Neuronal stem cell (in vitro differentiated cells): ENCODE results near the gene SYNE2.

Experiments used
- DNase-seq: peaks from one replicate; pipeline ENCODE4 v3.0.0-alpha.2; 2013; ENCODE audit warnings: low spot score
- H2AFZ ChIP-seq: one replicate; pipeline ENCODE4 v1.6.1; 2013; ENCODE audit warnings: mild to moderate bottlenecking, low read length, inconsistent platforms
- H2AK5ac ChIP-seq: 2 replicates; pipeline ENCODE4 v1.6.1; 2013; ENCODE audit warnings: low read depth, mild to moderate bottlenecking, inconsistent platforms, low read length, moderate library complexity, mixed read lengths
- H2BK120ac ChIP-seq: 2 replicates; pipeline ENCODE4 v1.6.1; 2013; ENCODE audit warnings: low read depth, mild to moderate bottlenecking, inconsistent platforms, low read length, moderate library complexity, mixed read lengths
- H2BK12ac ChIP-seq: one replicate; pipeline ENCODE4 v1.6.1; 2013; ENCODE audit warnings: low read length, inconsistent platforms
- H2BK15ac ChIP-seq: 2 replicates; pipeline ENCODE4 v1.6.1; 2013; ENCODE audit warnings: mild to moderate bottlenecking, low read length, inconsistent platforms, mixed read lengths
- H2BK5ac ChIP-seq: one replicate; pipeline ENCODE4 v1.6.1; 2013; ENCODE audit warnings: inconsistent platforms, mild to moderate bottlenecking, low read length, moderate library complexity
- H3K14ac ChIP-seq: one replicate; pipeline ENCODE4 v1.6.1; 2013; ENCODE audit warnings: low read length, inconsistent platforms
- H3K18ac ChIP-seq: 2 replicates; pipeline ENCODE4 v1.6.1; 2013; ENCODE audit warnings: low read length, inconsistent platforms
- H3K23ac ChIP-seq: 2 replicates; pipeline ENCODE4 v1.6.1; 2013; ENCODE audit warnings: low read depth, mild to moderate bottlenecking, mixed read lengths, low read length, inconsistent platforms; ENCODE audit not compliant: poor library complexity
- H3K27ac ChIP-seq: replicated peaks from 3 replicates; pipeline ENCODE4 v1.5.1; 2013; ENCODE audit warnings: low read length, inconsistent platforms
- H3K27me3 ChIP-seq, 3 experiments: 2 replicates each; pipeline ENCODE4 v1.6.1; 2013; ENCODE audit warnings: low read length in 3 of 3, mild to moderate bottlenecking in 2 of 3, inconsistent platforms in 1 of 3, low read depth in 1 of 3, mixed read lengths in 1 of 3, moderate library complexity in 1 of 3; ENCODE audit not compliant: control insufficient read depth in 3 of 3, insufficient read depth in 3 of 3
- H3K36me3 ChIP-seq, 2 donors: replicated peaks in 1 of 2; 2 replicates each; pipeline ENCODE4 v1.6.1; 2013; ENCODE audit warnings: low read length in 2 of 2; ENCODE audit not compliant: control insufficient read depth in 2 of 2, insufficient read depth in 2 of 2
- H3K4ac ChIP-seq: 2 replicates; pipeline ENCODE4 v1.6.1; 2013; ENCODE audit warnings: inconsistent platforms, mild to moderate bottlenecking, low read length, moderate library complexity
- H3K4me1 ChIP-seq, 2 donors: 1 replicate in 1 of 2; 2 replicates in 1 of 2; pipeline ENCODE4 v1.6.1; 2013; ENCODE audit warnings: low read length in 2 of 2, low read depth in 1 of 2; ENCODE audit not compliant: control insufficient read depth in 2 of 2, insufficient read depth in 1 of 2
- H3K4me2 ChIP-seq: one replicate; pipeline ENCODE4 v1.6.1; 2013; ENCODE audit warnings: mild to moderate bottlenecking, low read length, inconsistent platforms; ENCODE audit not compliant: insufficient read depth, poor library complexity, severe bottlenecking
- H3K4me3 ChIP-seq, 2 donors: 2 replicates each; pipeline ENCODE4 v1.5.1; 2013; ENCODE audit warnings: low read length in 2 of 2, mild to moderate bottlenecking in 2 of 2, inconsistent platforms in 1 of 2, moderate library complexity in 1 of 2
- H3K79me1 ChIP-seq: one replicate; pipeline ENCODE4 v1.6.1; 2013; ENCODE audit warnings: low read depth, mild to moderate bottlenecking, inconsistent platforms, low read length, moderate library complexity
- H3K9ac ChIP-seq: one replicate; pipeline ENCODE4 v1.6.1; 2013; ENCODE audit warnings: mild to moderate bottlenecking, low read depth, low read length, inconsistent platforms; ENCODE audit not compliant: poor library complexity
- H3K9me3 ChIP-seq, 2 donors: replicated peaks in 1 of 2; 2 replicates each; pipeline versions ENCODE3 to v1.6.1; 2013; ENCODE audit warnings: low read length in 2 of 2, mild to moderate bottlenecking in 2 of 2, inconsistent platforms in 1 of 2, low read depth in 1 of 2, mixed read lengths in 1 of 2, moderate library complexity in 1 of 2; ENCODE audit not compliant: control insufficient read depth in 2 of 2, insufficient read depth in 1 of 2
- H4K8ac ChIP-seq: one replicate; pipeline ENCODE4 v1.6.1; 2013; ENCODE audit warnings: low read depth, mild to moderate bottlenecking, inconsistent platforms, low read length, moderate library complexity
- H4K91ac ChIP-seq: one replicate; pipeline ENCODE4 v1.6.1; 2013; ENCODE audit warnings: low read length, low read depth, mild to moderate bottlenecking, inconsistent platforms; ENCODE audit not compliant: poor library complexity
- WGBS, 2 donors: extraction: QIAGEN DNeasy Blood & Tissue Kit; methylation state at CpG; one replicate each; pipeline ENCODE4 v1.1.7; 2013; ENCODE audit warnings: missing lambda C conversion rate in 2 of 2, mixed read lengths in 1 of 2; ENCODE audit not compliant: insufficient read length in 2 of 2, insufficient replicate concordance in 1 of 2; ENCODE audit errors: extremely low coverage in 2 of 2; 5-methylcytosine and 5-hydroxymethylcytosine counted together

SYNE2 gene

DNA sequence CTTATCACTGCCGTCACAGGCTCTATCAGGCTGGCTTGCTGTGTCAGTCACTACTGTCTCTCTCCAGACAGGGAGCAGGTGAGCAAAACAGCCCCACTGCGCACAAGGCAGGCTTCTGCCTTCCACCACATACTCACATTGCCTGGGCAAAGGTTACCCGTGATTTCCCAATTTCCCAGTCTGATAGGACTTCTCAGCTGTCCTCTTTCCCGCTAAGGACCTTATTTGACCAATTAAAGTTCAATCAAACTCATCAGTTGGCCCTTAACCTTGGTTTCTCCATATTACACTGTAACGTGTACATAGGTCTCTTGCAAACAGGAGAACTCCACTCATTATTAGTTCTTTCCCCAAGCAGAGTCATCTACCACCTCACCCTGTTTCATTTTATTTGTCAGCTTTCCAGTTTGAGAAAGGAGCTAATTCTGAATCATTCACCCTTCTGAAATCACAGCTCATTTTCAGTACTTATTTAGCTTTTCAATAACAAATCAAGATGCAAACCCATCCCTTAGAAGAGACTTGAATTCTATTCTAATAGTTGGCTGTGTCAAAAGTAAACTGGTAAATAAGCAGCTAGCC, 270.5 kb downstream of the SYNE2 start:
- Histone ChIP-seq H2BK12ac (no peak overlapping the region), H3K4me1 (no peaks in the 10 kb centered on the region), H3K9me3 (no peaks in the 10 kb centered on the region), H2BK15ac (no peak overlapping the region), H3K79me1 (no peaks in the 10 kb centered on the region), H3K27ac (no peak overlapping the region), H3K4ac (no peak overlapping the region), H3K4me2 (no peak overlapping the region), H3K4me3 (no peak overlapping the region), H3K23ac (no peak overlapping the region), H2BK120ac (no peak overlapping the region), H3K18ac (no peak overlapping the region), H2AFZ (no peak overlapping the region), H3K27me3 (no peaks in the 10 kb centered on the region), H3K14ac (no peak overlapping the region), H2BK5ac (no peak overlapping the region), H3K36me3 (peaks cover 27 to 92% of the 10 kb centered on the region in 2 donors), H2AK5ac (no peak overlapping the region), H4K8ac (no peak overlapping the region), H3K9ac (no peak overlapping the region), H4K91ac (no peak overlapping the region)
- no peak for DNase-seq
- WGBS, 2 donors, result no CpG with 5 or more reads among the region's 5 CpGs

DNA sequence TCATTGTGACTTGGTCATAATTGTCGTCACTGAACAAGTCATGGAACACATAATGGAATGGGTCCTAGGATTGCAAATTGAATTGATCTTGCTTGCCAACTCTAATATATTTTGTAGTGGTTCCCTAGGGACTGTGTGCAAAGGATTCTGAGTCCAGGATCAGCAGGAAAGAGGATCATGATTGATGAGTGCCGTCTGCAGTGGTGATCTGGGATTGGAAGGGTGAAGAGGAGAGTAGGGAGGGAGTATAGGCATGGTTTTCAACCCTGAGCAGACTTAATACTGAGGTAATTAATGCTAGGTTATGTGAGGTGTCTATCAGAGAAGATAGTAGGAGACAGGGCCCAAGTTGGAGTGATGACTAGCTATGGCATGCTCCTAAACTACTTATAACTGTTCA, 272.5 kb downstream of the SYNE2 start:
- Histone ChIP-seq H3K23ac (no peak overlapping the region), H3K14ac (no peak overlapping the region), H3K79me1 (no peaks in the 10 kb centered on the region), H3K36me3 (peaks cover 28 to 94% of the 10 kb centered on the region in 2 donors), H2BK120ac (no peak overlapping the region), H4K8ac (no peak overlapping the region), H3K4me2 (no peak overlapping the region), H3K4me1 (no peaks in the 10 kb centered on the region), H3K4ac (no peak overlapping the region), H3K4me3 (no peak overlapping the region), H2AK5ac (no peak overlapping the region), H2BK12ac (no peak overlapping the region), H2AFZ (no peak overlapping the region), H3K9me3 (no peaks in the 10 kb centered on the region), H4K91ac (no peak overlapping the region), H3K9ac (no peak overlapping the region), H3K18ac (no peak overlapping the region), H3K27me3 (no peaks in the 10 kb centered on the region), H3K27ac (no peak overlapping the region), H2BK15ac (no peak overlapping the region), H2BK5ac (no peak overlapping the region)
- WGBS, 2 donors, result no CpG with 5 or more reads among the region's 2 CpGs
- DNase-seq, result no peak

DNA sequence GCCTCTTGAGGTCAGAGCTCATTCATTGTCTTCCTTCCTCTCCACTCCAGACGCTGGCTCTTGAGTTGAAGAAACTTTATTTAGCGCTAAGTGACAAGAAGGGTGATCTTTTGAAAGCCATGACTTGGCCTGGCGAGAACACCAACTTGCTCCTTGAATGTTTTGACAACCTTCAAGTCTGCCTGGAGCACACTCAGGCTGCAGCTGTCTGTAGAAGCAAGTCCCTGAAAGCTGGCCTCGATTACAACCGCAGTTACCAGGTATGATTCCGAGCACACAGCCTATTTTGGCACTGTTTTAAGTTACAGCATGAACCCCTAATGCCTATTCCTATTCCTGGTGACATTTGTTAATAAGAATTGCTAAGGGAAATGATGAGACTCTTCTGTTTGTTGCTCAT, 273.7 kb downstream of the SYNE2 start:
- H2AK5ac ChIP-seq, result no peak overlapping the region
- no peak overlapping the region for H3K4me2 ChIP-seq
- H2BK12ac ChIP-seq, result no peak overlapping the region
- H2BK5ac ChIP-seq, result no peak overlapping the region
- H3K27me3 ChIP-seq, result no peaks in the 10 kb centered on the region
- H2BK120ac ChIP-seq, result no peak overlapping the region
- H3K36me3 ChIP-seq, result peaks cover 26 to 96% of the 10 kb centered on the region in 2 donors
- H2AFZ ChIP-seq, result no peak overlapping the region
- H3K9ac ChIP-seq, result no peak overlapping the region
- no peaks in the 10 kb centered on the region for H3K4me1 ChIP-seq
- H3K79me1 ChIP-seq, result no peaks in the 10 kb centered on the region
- no CpG with 5 or more reads among the region's 6 CpGs for WGBS, 2 donors
- no peak overlapping the region for H2BK15ac ChIP-seq
- H3K4me3 ChIP-seq, result no peak overlapping the region
- H3K27ac ChIP-seq, result no peak overlapping the region
- H3K18ac ChIP-seq, result no peak overlapping the region
- no peak for DNase-seq
- no peaks in the 10 kb centered on the region for H3K9me3 ChIP-seq
- no peak overlapping the region for H3K14ac ChIP-seq
- H4K8ac ChIP-seq, result no peak overlapping the region
- no peak overlapping the region for H3K23ac ChIP-seq
- H3K4ac ChIP-seq, result no peak overlapping the region
- no peak overlapping the region for H4K91ac ChIP-seq

DNA sequence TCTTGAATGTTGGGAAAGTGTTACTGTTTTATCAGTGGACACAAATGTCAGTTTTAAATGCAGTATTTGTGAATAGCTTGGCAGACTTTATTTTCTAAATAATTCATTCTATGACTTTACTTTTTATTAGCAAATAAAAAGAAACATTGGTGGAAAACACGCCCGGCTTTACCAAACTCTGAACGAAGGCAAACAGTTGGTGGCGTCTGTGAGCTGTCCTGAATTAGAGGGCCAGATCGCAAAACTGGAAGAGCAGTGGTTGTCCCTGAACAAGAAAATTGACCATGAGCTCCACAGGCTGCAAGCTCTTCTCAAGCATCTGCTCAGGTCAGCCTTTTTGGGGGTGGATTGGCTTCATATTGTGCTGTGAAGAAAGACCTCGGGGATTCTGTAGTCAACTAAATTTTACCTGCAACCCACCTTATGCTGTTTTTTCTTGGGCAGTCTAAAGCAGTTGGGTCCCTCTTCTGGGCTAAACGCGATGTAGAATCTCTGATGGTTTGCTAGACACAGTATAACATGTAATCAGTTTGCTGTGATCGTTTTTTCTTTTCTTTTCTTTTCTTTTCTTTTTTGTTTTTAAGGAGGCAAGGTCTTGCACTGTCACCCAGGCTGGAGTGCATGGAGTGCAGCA, 285.0 kb downstream of the SYNE2 start:
- no peak overlapping the region for H2BK12ac ChIP-seq
- no peak for DNase-seq
- no peaks in the 10 kb centered on the region for H3K9me3 ChIP-seq
- H3K4me2 ChIP-seq, result no peak overlapping the region
- no peak overlapping the region for H4K91ac ChIP-seq
- H3K4me1 ChIP-seq, result no peaks in the 10 kb centered on the region
- peaks cover 20 to 88% of the 10 kb centered on the region in 2 donors for H3K36me3 ChIP-seq
- H2BK5ac ChIP-seq, result no peak overlapping the region
- H2BK120ac ChIP-seq, result no peak overlapping the region
- no peak overlapping the region for H3K14ac ChIP-seq
- no peak overlapping the region for H3K23ac ChIP-seq
- no peak overlapping the region for H2AFZ ChIP-seq
- no peak overlapping the region for H2AK5ac ChIP-seq
- H3K18ac ChIP-seq, result no peak overlapping the region
- no peak overlapping the region for H3K27ac ChIP-seq
- no peak overlapping the region for H3K9ac ChIP-seq
- no CpG with 5 or more reads among the region's 9 CpGs for WGBS, 2 donors
- no peak overlapping the region for H3K4ac ChIP-seq
- no peaks in the 10 kb centered on the region for H3K27me3 ChIP-seq
- no peaks in the 10 kb centered on the region for H3K79me1 ChIP-seq
- H4K8ac ChIP-seq, result no peak overlapping the region
- no peak overlapping the region for H2BK15ac ChIP-seq
- no peak overlapping the region for H3K4me3 ChIP-seq
